Vagina (tissue), 2 donors: Measurements from ENCODE around the gene STIL. TPM values are rescaled to one million over a fixed set of nuclear protein-coding genes. Genes with fewer than 3 reads are reported as not detected.

Source experiments
- DNase-seq, 2 donors: peaks; one replicate each; pipeline ENCODE4 v3.0.0-alpha.2; 2017; ENCODE audit errors: extremely low spot score in 2 of 2
- H3K27ac ChIP-seq: fragments of 200-600 bp; sonication (generic); one replicate; pipeline ENCODE4 v1.5.1; 2019
- H3K27me3 ChIP-seq: fragments of 200-600 bp; sonication (generic); one replicate; pipeline ENCODE4 v1.5.1; 2019
- H3K36me3 ChIP-seq, 2 donors: fragments of 200-600 bp; sonication (generic); one replicate each; pipeline ENCODE4 v1.5.1; 2017 to 2019
- H3K4me1 ChIP-seq: fragments of 200-600 bp; sonication (generic); one replicate; pipeline ENCODE4 v1.5.1; 2019
- H3K4me3 ChIP-seq, 2 donors: fragments of 200-600 bp; sonication (generic); 1 replicate in 1 of 2; 2 replicates in 1 of 2; pipeline ENCODE4 v1.5.1; 2016 to 2019
- H3K9me3 ChIP-seq: fragments of 200-600 bp; sonication (generic); one replicate; pipeline ENCODE4 v1.5.1; 2019
- POLR2A ChIP-seq, 2 donors: fragments of 450-650 bp; IDR thresholded peaks; one replicate each; pipeline ENCODE4 v1.6.1; 2017; ENCODE audit warnings: antibody characterized with exemption in 2 of 2, mild to moderate bottlenecking in 2 of 2, moderate library complexity in 2 of 2
- POLR2AphosphoS5 ChIP-seq, 2 donors: sonication (generic); formaldehyde crosslinking; IDR thresholded peaks; one replicate each; pipeline ENCODE4 v1.9.0; 2017; ENCODE audit warnings: antibody characterized with exemption in 2 of 2, mild to moderate bottlenecking in 2 of 2, low read depth in 1 of 2; ENCODE audit not compliant: insufficient read depth in 1 of 2
- intact Hi-C: fragments of 100-400 bp; cut with DNase I; formaldehyde crosslinking; loops from one replicate; pipeline ENCODE4 v1.15.1; 2023
- total RNA-seq: library from RNA; depleted of rRNA; stranded (reverse); fragments of >200 nt; gene quantifications from one replicate; pipeline ENCODE4 v1.2.3, GENCODE V29; 2016
- TF ChIP-seq, protein P1 (sequence below), 3 experiments: fragments of 450-650 bp in 2 of 3; fragments of 200-600 bp in 1 of 3; sonication (generic) in 1 of 3; IDR thresholded peaks; one replicate each; pipeline ENCODE4 v1.5.1; 2017 to 2019; ENCODE audit warnings: antibody characterized with exemption in 3 of 3, mild to moderate bottlenecking in 2 of 3, moderate library complexity in 2 of 3

STIL gene
- total RNA-seq, 1 donor from 2014 or later, result 3.9 TPM

- DNase-seq, result no peak
- Histone ChIP-seq H3K27ac (no peak overlapping the region), H3K9me3 (no peaks in the 10 kb centered on the region), H3K4me3 (peak overlapping the region in 1 of 2 donors; percentile 17), H3K27me3 (peaks cover 13% of the 10 kb centered on the region), H3K4me1 (peaks cover 19% of the 10 kb centered on the region), H3K36me3 (no peaks in the 10 kb centered on the region)
- TF ChIP-seq, protein P1, sequence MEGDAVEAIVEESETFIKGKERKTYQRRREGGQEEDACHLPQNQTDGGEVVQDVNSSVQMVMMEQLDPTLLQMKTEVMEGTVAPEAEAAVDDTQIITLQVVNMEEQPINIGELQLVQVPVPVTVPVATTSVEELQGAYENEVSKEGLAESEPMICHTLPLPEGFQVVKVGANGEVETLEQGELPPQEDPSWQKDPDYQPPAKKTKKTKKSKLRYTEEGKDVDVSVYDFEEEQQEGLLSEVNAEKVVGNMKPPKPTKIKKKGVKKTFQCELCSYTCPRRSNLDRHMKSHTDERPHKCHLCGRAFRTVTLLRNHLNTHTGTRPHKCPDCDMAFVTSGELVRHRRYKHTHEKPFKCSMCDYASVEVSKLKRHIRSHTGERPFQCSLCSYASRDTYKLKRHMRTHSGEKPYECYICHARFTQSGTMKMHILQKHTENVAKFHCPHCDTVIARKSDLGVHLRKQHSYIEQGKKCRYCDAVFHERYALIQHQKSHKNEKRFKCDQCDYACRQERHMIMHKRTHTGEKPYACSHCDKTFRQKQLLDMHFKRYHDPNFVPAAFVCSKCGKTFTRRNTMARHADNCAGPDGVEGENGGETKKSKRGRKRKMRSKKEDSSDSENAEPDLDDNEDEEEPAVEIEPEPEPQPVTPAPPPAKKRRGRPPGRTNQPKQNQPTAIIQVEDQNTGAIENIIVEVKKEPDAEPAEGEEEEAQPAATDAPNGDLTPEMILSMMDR (IDR thresholded peaks at IDR 0.05), result no peak
- intact Hi-C loops, result no loop called here
Observed at GRCh38 chr1:47224676-47225399, 89.1 kb downstream of the STIL start.

DNA sequence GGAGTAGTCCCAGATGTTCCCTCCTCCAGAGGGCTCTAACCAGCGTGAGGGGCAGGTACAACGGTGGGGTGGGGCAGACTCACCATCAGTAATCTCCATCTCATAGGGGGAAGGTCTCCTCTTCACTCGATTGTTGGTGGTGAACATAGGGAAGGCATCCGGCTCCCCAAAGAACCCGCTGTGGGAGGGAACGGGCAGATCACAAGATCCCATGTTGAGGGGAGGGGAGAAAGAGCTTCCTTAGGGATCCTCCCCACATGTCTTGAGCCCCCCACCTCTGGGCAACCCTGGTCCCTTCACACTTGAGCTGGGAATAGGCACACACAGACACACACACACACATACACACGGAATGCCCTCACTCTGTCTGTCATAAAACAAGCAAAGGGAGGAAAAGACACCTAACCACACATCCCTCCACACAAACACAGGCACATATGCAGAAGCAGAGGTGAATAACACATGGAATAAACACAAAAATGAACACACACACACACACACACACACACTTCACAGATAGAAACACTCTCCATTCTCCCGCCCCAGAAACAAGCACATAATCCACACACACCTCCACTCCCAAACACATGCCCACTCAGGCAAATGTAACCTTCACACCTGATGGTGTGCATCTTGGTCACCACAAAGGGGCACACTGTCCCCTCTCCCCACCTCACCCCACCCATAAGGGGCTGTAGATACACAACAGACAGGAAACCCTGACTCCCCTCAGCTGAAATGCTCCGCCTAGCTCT, 89.8 kb downstream of the STIL start:
- no peak for DNase-seq
- H3K36me3 ChIP-seq, result no peaks in the 10 kb centered on the region
- no peak overlapping the region for H3K4me3 ChIP-seq
- intact Hi-C loops, result no loop called here
- peaks cover 12% of the 10 kb centered on the region for H3K27me3 ChIP-seq
- no peak overlapping the region for H3K27ac ChIP-seq
- TF ChIP-seq POLR2A (IDR thresholded peaks at IDR 0.05), result no peak
- TF ChIP-seq, protein P1 (IDR thresholded peaks at IDR 0.05), result no peak
- no peak for TF ChIP-seq POLR2AphosphoS5 (IDR thresholded peaks at IDR 0.05; ENCODE audit: insufficient read depth in 1 of 2, low read depth in 1 of 2)
- no peaks in the 10 kb centered on the region for H3K9me3 ChIP-seq
- H3K4me1 ChIP-seq, result peaks cover 19% of the 10 kb centered on the region

- no peaks in the 10 kb centered on the region for H3K9me3 ChIP-seq
Observed at GRCh38 chr1:47223174-47223920, 90.6 kb downstream of the STIL start.

GRCh38 chr1:47222476-47222875, 91.5 kb downstream of the STIL start:
- no peak for TF ChIP-seq POLR2AphosphoS5 (IDR thresholded peaks at IDR 0.05; ENCODE audit: insufficient read depth in 1 of 2, low read depth in 1 of 2)
- TF ChIP-seq, protein P1 (IDR thresholded peaks at IDR 0.05), result no peak
- no peak for TF ChIP-seq POLR2A (IDR thresholded peaks at IDR 0.05)
- H3K4me3 ChIP-seq, result no peak overlapping the region
- H3K27ac ChIP-seq, result no peak overlapping the region
- H3K27me3 ChIP-seq, result peaks cover 5% of the 10 kb centered on the region
- H3K9me3 ChIP-seq, result no peaks in the 10 kb centered on the region
- DNase-seq, result no peak
- H3K4me1 ChIP-seq, result peaks cover 19% of the 10 kb centered on the region
- no peaks in the 10 kb centered on the region for H3K36me3 ChIP-seq
- intact Hi-C loops, result no loop called here

More at GRCh38 chr1:47223174-47223920, 90.6 kb downstream of the STIL start:
- intact Hi-C loops, result no loop called here
- peaks cover 19% of the 10 kb centered on the region for H3K4me1 ChIP-seq
- no peaks in the 10 kb centered on the region for H3K36me3 ChIP-seq
- no peak for DNase-seq
- no peak overlapping the region for H3K27ac ChIP-seq
- H3K4me3 ChIP-seq, result no peak overlapping the region
- H3K27me3 ChIP-seq, result peaks cover 5% of the 10 kb centered on the region
- TF ChIP-seq, protein P1 (IDR thresholded peaks at IDR 0.05), result no peak
